Measurements from ENCODE around the gene SSX2IP.

DNA sequence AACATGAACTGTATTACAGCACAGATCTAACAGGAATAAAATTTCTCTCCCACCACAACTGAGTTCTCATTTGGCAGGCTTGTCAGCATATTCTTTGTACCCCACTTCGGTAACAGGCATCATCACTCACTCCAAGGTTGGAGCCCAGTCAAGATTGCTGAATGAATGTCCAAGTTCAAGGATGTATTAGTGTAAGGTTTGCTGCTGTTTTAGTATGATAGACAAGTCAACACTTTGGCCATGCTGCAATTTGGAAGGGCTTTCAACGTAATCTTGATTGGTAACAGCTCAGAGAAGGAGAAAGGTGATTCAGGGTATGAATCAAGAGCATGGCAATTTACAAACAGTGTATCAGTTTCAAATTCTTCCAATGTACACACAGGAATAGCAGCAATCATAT lies 6.8 kb downstream of the SSX2IP start:
- TF ChIP-seq, protein P1, sequence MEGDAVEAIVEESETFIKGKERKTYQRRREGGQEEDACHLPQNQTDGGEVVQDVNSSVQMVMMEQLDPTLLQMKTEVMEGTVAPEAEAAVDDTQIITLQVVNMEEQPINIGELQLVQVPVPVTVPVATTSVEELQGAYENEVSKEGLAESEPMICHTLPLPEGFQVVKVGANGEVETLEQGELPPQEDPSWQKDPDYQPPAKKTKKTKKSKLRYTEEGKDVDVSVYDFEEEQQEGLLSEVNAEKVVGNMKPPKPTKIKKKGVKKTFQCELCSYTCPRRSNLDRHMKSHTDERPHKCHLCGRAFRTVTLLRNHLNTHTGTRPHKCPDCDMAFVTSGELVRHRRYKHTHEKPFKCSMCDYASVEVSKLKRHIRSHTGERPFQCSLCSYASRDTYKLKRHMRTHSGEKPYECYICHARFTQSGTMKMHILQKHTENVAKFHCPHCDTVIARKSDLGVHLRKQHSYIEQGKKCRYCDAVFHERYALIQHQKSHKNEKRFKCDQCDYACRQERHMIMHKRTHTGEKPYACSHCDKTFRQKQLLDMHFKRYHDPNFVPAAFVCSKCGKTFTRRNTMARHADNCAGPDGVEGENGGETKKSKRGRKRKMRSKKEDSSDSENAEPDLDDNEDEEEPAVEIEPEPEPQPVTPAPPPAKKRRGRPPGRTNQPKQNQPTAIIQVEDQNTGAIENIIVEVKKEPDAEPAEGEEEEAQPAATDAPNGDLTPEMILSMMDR (conservative IDR thresholded peaks at IDR 0.05 in 1 of 2, IDR thresholded peaks at IDR 0.05 in 1 of 2; ENCODE audit: low read depth in 1 of 2, low read length in 2 of 2), result no peak
- no peak for TF ChIP-seq EZH2 (IDR thresholded peaks at IDR 0.05; ENCODE audit: low read length, missing control alignments)

Measured in fibroblast of lung (primary cell).